ENCODE measurements around the gene IGFBP5. TPM values are rescaled to one million over a fixed set of nuclear protein-coding genes. Genes with fewer than 3 reads are reported as not detected.

The IGFBP5 gene
- total and polyA plus RNA-seq, 2 of the 8 experiments (the other 6 are each of a cell fraction or from before 2014, with no cell fraction given): 2.2 to 2.5 TPM

DNA sequence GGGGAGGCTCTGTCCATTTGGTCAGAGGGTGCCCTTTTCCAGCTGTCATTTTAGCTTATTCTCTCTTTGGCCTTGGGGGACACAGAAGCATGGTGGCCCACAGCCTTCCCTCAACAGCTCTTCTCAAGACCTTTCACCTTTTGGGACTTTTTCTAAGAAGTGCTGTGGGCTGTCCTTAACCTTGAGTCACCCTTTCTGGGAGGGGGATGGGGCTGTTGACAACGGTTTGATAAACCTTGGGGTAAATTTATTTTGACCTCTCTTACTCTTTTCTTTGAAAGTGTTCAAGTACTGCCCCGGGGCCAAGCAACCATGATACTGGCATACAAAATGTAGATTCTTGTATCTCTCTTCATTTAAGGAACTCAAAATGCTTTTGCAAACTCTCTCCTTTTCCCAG, 13.7 kb downstream of the IGFBP5 start:
- Histone ChIP-seq H3K79me2 (ENCODE audit: control insufficient read depth in 1 of 2, insufficient read depth in 2 of 2, low read length in 2 of 2) (no peaks in the 10 kb centered on the region), H2BK5ac (ENCODE audit: low read depth, low read length) (no peak overlapping the region), H4K91ac (replicated peaks; ENCODE audit: insufficient read length, low read length) (no peak overlapping the region), H3K18ac (ENCODE audit: extremely low read depth, low read length) (no peak overlapping the region), H3K79me1 (ENCODE audit: low read depth, low read length) (no peaks in the 10 kb centered on the region), H2AK5ac (ENCODE audit: low read depth, low read length) (no peak overlapping the region), H3K9ac (replicated peaks in 1 of 4; ENCODE audit: extremely low read depth in 1 of 4, low read depth in 3 of 4, low read length in 3 of 4) (no peak overlapping the region), H4K8ac (ENCODE audit: extremely low read depth, insufficient read depth, low read length) (no peak overlapping the region), H3K4me2 (ENCODE audit: insufficient read depth in 1 of 2, low read depth in 2 of 2, low read length in 2 of 2) (no peak overlapping the region), H2BK12ac (ENCODE audit: low read depth, low read length) (no peak overlapping the region), H4K20me1 (replicated peaks in 1 of 2; ENCODE audit: control insufficient read depth in 1 of 2, insufficient read depth in 2 of 2, low read length in 2 of 2) (no peaks in the 10 kb centered on the region), H3K23ac (ENCODE audit: insufficient read length) (no peak overlapping the region), H2AFZ (ENCODE audit: low read length) (no peak overlapping the region), H3K23me2 (ENCODE audit: low read depth, low read length) (no peaks in the 10 kb centered on the region), H3K9me3 (ENCODE audit: insufficient read depth in 2 of 2, low read depth in 1 of 2, low read length in 1 of 2) (no peaks in the 10 kb centered on the region), H2BK20ac (ENCODE audit: low read length) (no peak overlapping the region), H3K4ac (replicated peaks; ENCODE audit: insufficient read length, low read depth, low read length) (no peak overlapping the region), H4K5ac (ENCODE audit: insufficient read length, low read depth, low read length) (no peak overlapping the region), H3K4me1 (replicated peaks in 1 of 4; ENCODE audit: control insufficient read depth in 3 of 4, insufficient read depth in 4 of 4, low read length in 3 of 4) (peaks cover 0 to 4% (median 2%) of the 10 kb centered on the region in 4 experiments; a peak in 4 of 7 replicates), H3K27me3 (replicated peaks in 1 of 4; ENCODE audit: control insufficient read depth in 3 of 4, extremely low read depth in 1 of 4, insufficient read depth in 3 of 4, low read length in 3 of 4) (no peaks in the 10 kb centered on the region), H3K36me3 (ENCODE audit: control insufficient read depth in 2 of 4, insufficient read depth in 4 of 4, low read length in 3 of 4) (no peaks in the 10 kb centered on the region; a peak in 1 of 8 replicates), H3K14ac (ENCODE audit: insufficient read length) (no peak overlapping the region), H3K56ac (replicated peaks; ENCODE audit: insufficient read length, low read depth, low read length) (no peak overlapping the region), H3K4me3 (ENCODE audit: extremely low read depth in 1 of 4, insufficient read depth in 2 of 4, low read depth in 3 of 4, low read length in 4 of 4) (no peak overlapping the region), H2BK15ac (ENCODE audit: low read length) (no peak overlapping the region), H2BK120ac (replicated peaks; ENCODE audit: low read depth, low read length) (no peak overlapping the region), H3K27ac (ENCODE audit: low read depth, low read length) (no peak overlapping the region)
- DNase-seq (ENCODE audit: low read depth in 1 of 2, low spot score in 2 of 2) (no peak), FAIRE-seq (no peak)
- CTCF ChIA-PET (ENCODE audit: partially characterized antibody): interaction anchor here (0.6 to 4.8 kb wide), 23 partner anchors 7 to 1059 kb away, joined by 3 to 41 read pairs (median 4); partner anchors contain the start of gene IGFBP5
- 85% methylated on average over 2 of the region's 2 CpGs; no CpG with 5 or more reads in 1 of the 2 experiments for WGBS, 2 experiments (ENCODE audit: extremely low coverage in 1 of 2, insufficient coverage in 1 of 2, insufficient read length in 1 of 2, insufficient replicate concordance in 2 of 2, low coverage in 1 of 2, low lambda C conversion rate in 2 of 2, missing lambda C conversion rate in 1 of 2)
- POLR2A ChIA-PET (ENCODE audit: partially characterized antibody): interaction anchor here (0.6 kb wide), 1 partner anchor 15 kb away, joined by 3 read pairs; no protein-coding TSS in a partner anchor
- TF ChIP-seq RFX5 (IDR thresholded peaks at IDR 0.05; ENCODE audit: borderline replicate concordance, low read depth, low read length): no peak
- no peak for TF ChIP-seq CREB1 (IDR thresholded peaks at IDR 0.05)
- TF ChIP-seq NRF1 (IDR thresholded peaks at IDR 0.05; ENCODE audit: low read depth, low read length): no peak
- no peak for TF ChIP-seq EGR1 (IDR thresholded peaks at IDR 0.05; ENCODE audit: borderline replicate concordance, low read depth, low read length)
- TF ChIP-seq CBX8 (IDR thresholded peaks at IDR 0.05; ENCODE audit: borderline replicate concordance, low read depth, low read length): no peak
- TF ChIP-seq E2F6 (IDR thresholded peaks at IDR 0.05): no peak
- no peak for TF ChIP-seq CHD1 (IDR thresholded peaks at IDR 0.05; ENCODE audit: low read depth, low read length)
- TF ChIP-seq SP2 (IDR thresholded peaks at IDR 0.05; ENCODE audit: low read length): no peak
- TF ChIP-seq, protein P1, sequence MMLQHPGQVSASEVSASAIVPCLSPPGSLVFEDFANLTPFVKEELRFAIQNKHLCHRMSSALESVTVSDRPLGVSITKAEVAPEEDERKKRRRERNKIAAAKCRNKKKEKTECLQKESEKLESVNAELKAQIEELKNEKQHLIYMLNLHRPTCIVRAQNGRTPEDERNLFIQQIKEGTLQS (IDR thresholded peaks at IDR 0.05; ENCODE audit: insufficient read depth, low read depth, low read length): no peak
- no peak for TF ChIP-seq RNF2 (IDR thresholded peaks at IDR 0.05; ENCODE audit: borderline replicate concordance, low read depth, low read length, missing control alignments, poor library complexity, severe bottlenecking)
- no peak for TF ChIP-seq TBP (IDR thresholded peaks at IDR 0.05; ENCODE audit: low read depth, low read length)
- TF ChIP-seq YY1 (IDR thresholded peaks at IDR 0.05; ENCODE audit: low read depth, low read length): no peak
- no peak for TF ChIP-seq POLR2A (IDR thresholded peaks at IDR 0.05; ENCODE audit: control extremely low read depth in 1 of 2, low read depth in 2 of 2, low read length in 2 of 2)
- no peak for TF ChIP-seq CTBP2 (IDR thresholded peaks at IDR 0.05; ENCODE audit: borderline replicate concordance, insufficient read depth, insufficient read length, low read length)

All from H1 (cell line).